ENCODE measurements around the gene KLHL11.
A peak's percentile ranks its signal among the peaks of the same experiment; 100 is the strongest.
"Not testable (repeated sequence)": the region's sequence is repeated elsewhere in the genome, so short reads cannot be mapped to it uniquely, and the experiment has no call there.

KLHL11 gene

GRCh38 chr17:41835800-41836549 lies 29.2 kb downstream of the KLHL11 start, which contains the start of gene NT5C3B:
Gene NT5C3B, minus strand, starts transcription at chr17:41836232. Its CDS starts 39 bp downstream, at chr17:41836193.
- peak; percentile 48 for DNase-seq

- DNase-seq: no peak
Observed at GRCh38 chr17:41835214-41835799, 29.9 kb downstream of the KLHL11 start.

- DNase-seq: not testable (repeated sequence)
Observed at GRCh38 chr17:41829961-41830360, 35.3 kb downstream of the KLHL11 start.

GRCh38 chr17:41825175-41825845 lies 39.9 kb downstream of the KLHL11 start:
- no peak for DNase-seq

GRCh38 chr17:41824086-41824485 lies 41.1 kb downstream of the KLHL11 start:
- no peak for DNase-seq

GRCh38 chr17:41823580-41823979 lies 41.6 kb downstream of the KLHL11 start:
- no peak for DNase-seq

- DNase-seq: no peak
Observed at GRCh38 chr17:41823141-41823524, 42.1 kb downstream of the KLHL11 start.

- no peak for DNase-seq
Observed at GRCh38 chr17:41822216-41823140, 42.7 kb downstream of the KLHL11 start.

- DNase-seq: no peak
Observed at GRCh38 chr17:41821776-41822175, 43.4 kb downstream of the KLHL11 start.

- DNase-seq: no peak
Observed at GRCh38 chr17:41818024-41818423, 47.2 kb downstream of the KLHL11 start.

GRCh38 chr17:41816637-41817320 lies 48.4 kb downstream of the KLHL11 start:
- no peak for DNase-seq

- DNase-seq: no peak
Observed at GRCh38 chr17:41814195-41814594, 51.0 kb downstream of the KLHL11 start.

- DNase-seq: no peak
Observed at GRCh38 chr17:41813699-41814124, 51.5 kb downstream of the KLHL11 start.

- DNase-seq: no peak
Observed at GRCh38 chr17:41813152-41813680, 52.0 kb downstream of the KLHL11 start.

GRCh38 chr17:41812381-41813151 lies 52.7 kb downstream of the KLHL11 start, which contains the start of gene FKBP10:
Gene FKBP10, plus strand, starts transcription at chr17:41813004. Its CDS starts 31 bp downstream, at chr17:41813035.
- DNase-seq: peak; percentile 50

GRCh38 chr17:41811549-41812380 lies 53.5 kb downstream of the KLHL11 start, which contains the start of gene P3H4:
Gene P3H4, minus strand, starts transcription at chr17:41811949. Its CDS starts 34 bp downstream, at chr17:41811915.
- peak; percentile 76 for DNase-seq

- DNase-seq: no peak
Observed at GRCh38 chr17:41810659-41811548, 54.3 kb downstream of the KLHL11 start.

- no peak for DNase-seq
Observed at GRCh38 chr17:41806685-41807445, 58.4 kb downstream of the KLHL11 start.

All from CD4-positive, alpha-beta T cell treated with Interleukin-10 for 1 hour (primary cell).